ENCODE data around the gene CEP85. TPM values are rescaled to one million over a fixed set of nuclear protein-coding genes. Genes with fewer than 3 reads are reported as not detected.

Gene CEP85
- total RNA-seq, 1 experiment from 2014 or later = 42.5 TPM

DNA sequence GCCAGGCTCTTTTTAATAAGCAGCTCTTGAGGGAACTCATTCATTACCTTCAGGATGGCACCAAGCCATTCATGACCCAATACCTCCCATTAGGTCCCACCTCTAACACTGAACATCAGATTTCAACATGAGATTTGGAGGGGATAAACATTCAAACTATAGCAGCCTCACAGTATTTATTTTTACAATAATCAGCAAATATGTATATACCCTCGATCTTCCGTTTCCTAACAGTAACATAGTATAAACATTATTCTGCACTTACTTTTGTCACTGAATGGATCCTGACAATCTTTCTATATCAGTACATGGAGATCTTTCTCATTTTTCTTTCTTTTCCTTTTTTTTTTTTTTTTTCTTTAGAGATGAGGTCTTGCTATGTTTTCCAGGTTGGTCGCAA is 38.2 kb upstream of the CEP85 start:
- H3K27ac ChIP-seq = no peak overlapping the region
- intact Hi-C loops (cut with micrococcal nuclease; ENCODE audit: unreplicated experiment) = no loop called here
- H3K4me2 ChIP-seq = no peak overlapping the region
- H3K9me3 ChIP-seq (ENCODE audit: insufficient read depth, low read depth) = no peaks in the 10 kb centered on the region
- H3K4me3 ChIP-seq = no peak overlapping the region
- POLR2A ChIA-PET (ENCODE audit: unreplicated experiment) = no interaction called here
- H3F3A ChIP-seq (ENCODE audit: insufficient read depth, low read depth) = no peaks in the 10 kb centered on the region
- no peaks in the 10 kb centered on the region for H3K4me1 ChIP-seq (replicated peaks; ENCODE audit: insufficient read depth)
- no peaks in the 10 kb centered on the region for H3K79me2 ChIP-seq (ENCODE audit: low read depth)
- H4K20me1 ChIP-seq (ENCODE audit: insufficient read depth) = no peaks in the 10 kb centered on the region
- CTCF ChIA-PET = interaction anchor here (0.7 kb wide), 1 partner anchor 10 kb away, joined by 22 read pairs; no protein-coding TSS in a partner anchor
- H3K9me2 ChIP-seq (ENCODE audit: insufficient read depth) = no peaks in the 10 kb centered on the region
- H3K27me3 ChIP-seq (ENCODE audit: insufficient read depth, low read depth) = no peaks in the 10 kb centered on the region
- BruUV-seq (replicated peaks) = no TSS peak
- TF ChIP-seq EZH2 (IDR thresholded peaks at IDR 0.05; ENCODE audit: low read depth) = no peak
- TF ChIP-seq, protein P1, sequence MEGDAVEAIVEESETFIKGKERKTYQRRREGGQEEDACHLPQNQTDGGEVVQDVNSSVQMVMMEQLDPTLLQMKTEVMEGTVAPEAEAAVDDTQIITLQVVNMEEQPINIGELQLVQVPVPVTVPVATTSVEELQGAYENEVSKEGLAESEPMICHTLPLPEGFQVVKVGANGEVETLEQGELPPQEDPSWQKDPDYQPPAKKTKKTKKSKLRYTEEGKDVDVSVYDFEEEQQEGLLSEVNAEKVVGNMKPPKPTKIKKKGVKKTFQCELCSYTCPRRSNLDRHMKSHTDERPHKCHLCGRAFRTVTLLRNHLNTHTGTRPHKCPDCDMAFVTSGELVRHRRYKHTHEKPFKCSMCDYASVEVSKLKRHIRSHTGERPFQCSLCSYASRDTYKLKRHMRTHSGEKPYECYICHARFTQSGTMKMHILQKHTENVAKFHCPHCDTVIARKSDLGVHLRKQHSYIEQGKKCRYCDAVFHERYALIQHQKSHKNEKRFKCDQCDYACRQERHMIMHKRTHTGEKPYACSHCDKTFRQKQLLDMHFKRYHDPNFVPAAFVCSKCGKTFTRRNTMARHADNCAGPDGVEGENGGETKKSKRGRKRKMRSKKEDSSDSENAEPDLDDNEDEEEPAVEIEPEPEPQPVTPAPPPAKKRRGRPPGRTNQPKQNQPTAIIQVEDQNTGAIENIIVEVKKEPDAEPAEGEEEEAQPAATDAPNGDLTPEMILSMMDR (conservative IDR thresholded peaks at IDR 0.05) = no peak
- DNase-seq = no peak
- H3K36me3 ChIP-seq (ENCODE audit: low read depth) = no peaks in the 10 kb centered on the region
- H2AFZ ChIP-seq = no peak overlapping the region

DNA sequence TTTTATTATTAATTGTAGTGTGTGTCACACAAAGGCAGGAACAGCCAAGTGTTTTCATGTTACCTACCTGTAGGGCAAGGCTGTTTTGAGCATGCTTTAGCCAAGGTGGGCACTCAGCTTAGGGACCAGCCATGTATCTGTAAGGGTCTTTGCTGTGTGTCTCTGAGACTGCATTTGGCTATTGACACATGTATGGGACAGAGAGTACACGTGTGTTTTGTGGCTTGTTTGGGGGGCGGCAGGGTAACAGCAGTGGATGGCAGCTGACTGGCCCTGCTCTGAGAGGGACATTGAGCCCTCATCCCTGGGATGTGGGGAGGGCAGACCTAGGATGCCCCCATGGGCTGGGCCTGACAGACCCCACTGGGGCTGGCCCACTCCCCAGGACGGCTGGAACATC is 36.7 kb upstream of the CEP85 start:
- no peak overlapping the region for H3K4me2 ChIP-seq
- H3K36me3 ChIP-seq (ENCODE audit: low read depth) = no peaks in the 10 kb centered on the region
- TF ChIP-seq EZH2 (IDR thresholded peaks at IDR 0.05; ENCODE audit: low read depth) = no peak
- TF ChIP-seq, protein P1 (conservative IDR thresholded peaks at IDR 0.05) = no peak
- DNase-seq = no peak
- no peak overlapping the region for H3K4me3 ChIP-seq
- H3K27me3 ChIP-seq (ENCODE audit: insufficient read depth, low read depth) = no peaks in the 10 kb centered on the region
- no peaks in the 10 kb centered on the region for H3K9me2 ChIP-seq (ENCODE audit: insufficient read depth)
- intact Hi-C loops (cut with micrococcal nuclease; ENCODE audit: unreplicated experiment) = no loop called here
- CTCF ChIA-PET = no interaction called here
- no TSS peak for BruUV-seq (replicated peaks)
- no peaks in the 10 kb centered on the region for H3K9me3 ChIP-seq (ENCODE audit: insufficient read depth, low read depth)
- H4K20me1 ChIP-seq (ENCODE audit: insufficient read depth) = no peaks in the 10 kb centered on the region
- H3K79me2 ChIP-seq (ENCODE audit: low read depth) = no peaks in the 10 kb centered on the region
- H3K27ac ChIP-seq = no peak overlapping the region
- no peaks in the 10 kb centered on the region for H3F3A ChIP-seq (ENCODE audit: insufficient read depth, low read depth)
- POLR2A ChIA-PET (ENCODE audit: unreplicated experiment) = no interaction called here
- H2AFZ ChIP-seq = no peak overlapping the region
- H3K4me1 ChIP-seq (replicated peaks; ENCODE audit: insufficient read depth) = no peaks in the 10 kb centered on the region

DNA sequence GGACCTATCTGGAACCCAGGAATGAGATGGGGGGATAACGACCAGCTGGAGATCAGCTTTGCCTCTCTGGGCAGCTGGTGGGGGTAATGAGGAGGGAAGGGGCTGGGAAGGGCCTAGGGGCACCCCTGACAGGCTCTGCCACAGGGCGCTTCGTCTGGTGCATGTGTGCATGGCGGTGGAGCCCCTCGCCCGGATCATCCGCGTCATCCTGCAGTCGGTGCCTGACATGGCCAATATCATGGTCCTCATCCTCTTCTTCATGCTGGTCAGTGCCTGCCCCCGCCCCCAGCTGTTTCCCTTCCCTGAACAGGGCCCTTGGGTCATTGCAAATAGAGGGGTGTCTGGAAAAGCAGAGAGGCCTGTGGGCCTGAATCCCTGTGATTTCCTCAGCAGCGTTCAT is 36.2 kb upstream of the CEP85 start:
- CTCF ChIA-PET = no interaction called here
- intact Hi-C loops (cut with micrococcal nuclease; ENCODE audit: unreplicated experiment) = no loop called here

More for the DNA sequence above, 36.2 kb upstream of the CEP85 start:
- no peak for DNase-seq
- Histone ChIP-seq H3K4me3 (no peak overlapping the region), H3K27me3 (ENCODE audit: insufficient read depth, low read depth) (0 out of 2 replicates have a peak, but pooled peaks cover 3% of the 10 kb centered on the region), H4K20me1 (ENCODE audit: insufficient read depth) (no peaks in the 10 kb centered on the region), H3K4me1 (replicated peaks; ENCODE audit: insufficient read depth) (no peaks in the 10 kb centered on the region), H2AFZ (no peak overlapping the region), H3K9me3 (ENCODE audit: insufficient read depth, low read depth) (no peaks in the 10 kb centered on the region), H3F3A (ENCODE audit: insufficient read depth, low read depth) (no peaks in the 10 kb centered on the region), H3K36me3 (ENCODE audit: low read depth) (no peaks in the 10 kb centered on the region), H3K79me2 (ENCODE audit: low read depth) (no peaks in the 10 kb centered on the region), H3K4me2 (no peak overlapping the region), H3K27ac (no peak overlapping the region), H3K9me2 (ENCODE audit: insufficient read depth) (no peaks in the 10 kb centered on the region)
- no TSS peak for BruUV-seq (replicated peaks)
- no peak for TF ChIP-seq EZH2 (IDR thresholded peaks at IDR 0.05; ENCODE audit: low read depth)
- TF ChIP-seq, protein P1 (conservative IDR thresholded peaks at IDR 0.05) = no peak
- POLR2A ChIA-PET (ENCODE audit: unreplicated experiment) = no interaction called here
